NB4 (cell line): ENCODE data around the gene ZMYND8.

ENCODE experiments used
- DNase-seq: peaks from one replicate; pipeline ENCODE4 v3.0.0; 2010; ENCODE audit warnings: low read depth
- H3K4me3 ChIP-seq: one replicate; pipeline ENCODE4 v1.5.1; 2011; ENCODE audit warnings: mild to moderate bottlenecking, low read depth, low read length, moderate library complexity
- CTCF ChIP-seq: IDR thresholded peaks from one replicate; pipeline ENCODE4 v1.5.1; 2012; ENCODE audit warnings: low read depth, low read length
- MAX ChIP-seq: IDR thresholded peaks from 2 replicates; pipeline ENCODE4 v1.6.1; 2011; ENCODE audit warnings: low read depth, low read length
- MYC ChIP-seq: IDR thresholded peaks from 2 replicates; pipeline ENCODE4 v1.6.1; 2011; ENCODE audit warnings: low read depth, low read length
- POLR2A ChIP-seq: IDR thresholded peaks from 2 replicates; pipeline ENCODE4 v1.6.1; 2011; ENCODE audit warnings: mild to moderate bottlenecking; ENCODE audit not compliant: insufficient read length; ENCODE audit errors: extremely low read depth

Gene ZMYND8

GRCh38 chr20:47315339-47316056, 41.0 kb downstream of the ZMYND8 start:
- no peak overlapping the region for H3K4me3 ChIP-seq
- DNase-seq, result no peak
- TF ChIP-seq POLR2A (no peak), MYC (no peak)

GRCh38 chr20:47314647-47315338, 41.7 kb downstream of the ZMYND8 start:
- no peak for DNase-seq
- no peak overlapping the region for H3K4me3 ChIP-seq
- TF ChIP-seq MAX, result no peak
- TF ChIP-seq CTCF, result no peak
- TF ChIP-seq POLR2A, result no peak
- TF ChIP-seq MYC, result no peak

GRCh38 chr20:47311967-47312681, 44.4 kb downstream of the ZMYND8 start:
- DNase-seq, result no peak
- TF ChIP-seq POLR2A, result no peak
- TF ChIP-seq MYC, result no peak
- TF ChIP-seq CTCF, result no peak
- TF ChIP-seq MAX, result no peak
- H3K4me3 ChIP-seq, result no peak overlapping the region

GRCh38 chr20:47311211-47311610, 45.3 kb downstream of the ZMYND8 start:
- DNase-seq, result no peak
- TF ChIP-seq CTCF (no peak), MYC (no peak), POLR2A (no peak), MAX (no peak)
- no peak overlapping the region for H3K4me3 ChIP-seq

- DNase-seq, result no peak
- TF ChIP-seq CTCF, result no peak
- no peak for TF ChIP-seq MAX
- TF ChIP-seq POLR2A, result no peak
- TF ChIP-seq MYC, result no peak
- no peak overlapping the region for H3K4me3 ChIP-seq
These were observed 45.8 kb downstream of the ZMYND8 start for GRCh38 chr20:47310729-47311128.

GRCh38 chr20:47309806-47310426, 46.6 kb downstream of the ZMYND8 start:
- no peak for DNase-seq
- no peak for TF ChIP-seq POLR2A
- no peak for TF ChIP-seq MYC
- no peak for TF ChIP-seq CTCF
- no peak for TF ChIP-seq MAX
- H3K4me3 ChIP-seq, result no peak overlapping the region
